Endothelial cell (in vitro differentiated cells): ENCODE measurements around the gene PARP1. TPM values are rescaled to one million over a fixed set of nuclear protein-coding genes. Genes with fewer than 3 reads are reported as not detected.
A peak's percentile ranks its signal among the peaks of the same experiment; 100 is the strongest.

Experiments
- DNase-seq: peaks from one replicate; pipeline ENCODE4 v3.0.0; 2021; ENCODE audit warnings: low spot score
- H3K27ac Mint-ChIP-seq: one replicate; pipeline ENCODE4 v1.8.0; 2021; ENCODE audit warnings: mixed read lengths, inconsistent platforms; ENCODE audit not compliant: unreplicated experiment
- H3K27me3 Mint-ChIP-seq: one replicate; pipeline ENCODE4 v1.8.0; 2021; ENCODE audit warnings: mild to moderate bottlenecking, moderate library complexity, mixed read lengths, inconsistent platforms; ENCODE audit not compliant: unreplicated experiment
- H3K36me3 Mint-ChIP-seq: one replicate; pipeline ENCODE4 v1.8.0; 2021; ENCODE audit warnings: mild to moderate bottlenecking, low read depth, mixed read lengths, inconsistent platforms; ENCODE audit not compliant: unreplicated experiment
- H3K4me1 Mint-ChIP-seq: one replicate; pipeline ENCODE4 v1.8.0; 2021; ENCODE audit warnings: mild to moderate bottlenecking, mixed read lengths, inconsistent platforms; ENCODE audit not compliant: unreplicated experiment
- H3K4me3 Mint-ChIP-seq: one replicate; pipeline ENCODE4 v1.8.0; 2021; ENCODE audit warnings: mild to moderate bottlenecking, mixed read lengths, inconsistent platforms; ENCODE audit not compliant: unreplicated experiment
- H3K9me3 Mint-ChIP-seq: one replicate; pipeline ENCODE4 v1.8.0; 2021; ENCODE audit warnings: mixed read lengths, inconsistent platforms; ENCODE audit not compliant: unreplicated experiment
- total RNA-seq: library from RNA; stranded (reverse); fragmentation: NEBNext Ultra II Directional; extraction: Animal tissue kit (Norgen Biotek cat#: 25700); gene quantifications from one replicate; pipeline ENCODE4 v1.2.1, GENCODE V29; 2021; ENCODE audit not compliant: unreplicated experiment
- TF ChIP-seq, protein P1 (sequence below): fragments of 200-600 bp; sonication (generic); IDR thresholded peaks from one replicate; pipeline ENCODE4 v1.5.0; 2021; ENCODE audit warnings: antibody characterized with exemption; ENCODE audit not compliant: unreplicated experiment

The PARP1 gene
- total RNA-seq, 1 donor from 2014 or later = 131 TPM

- no peak for DNase-seq
- Mint-ChIP-seq H3K27me3 (no peaks in the 10 kb centered on the region), H3K36me3 (peaks cover 40% of the 10 kb centered on the region), H3K4me1 (no peaks in the 10 kb centered on the region), H3K4me3 (no peak overlapping the region), H3K9me3 (no peaks in the 10 kb centered on the region), H3K27ac (no peak overlapping the region)
- TF ChIP-seq, protein P1, sequence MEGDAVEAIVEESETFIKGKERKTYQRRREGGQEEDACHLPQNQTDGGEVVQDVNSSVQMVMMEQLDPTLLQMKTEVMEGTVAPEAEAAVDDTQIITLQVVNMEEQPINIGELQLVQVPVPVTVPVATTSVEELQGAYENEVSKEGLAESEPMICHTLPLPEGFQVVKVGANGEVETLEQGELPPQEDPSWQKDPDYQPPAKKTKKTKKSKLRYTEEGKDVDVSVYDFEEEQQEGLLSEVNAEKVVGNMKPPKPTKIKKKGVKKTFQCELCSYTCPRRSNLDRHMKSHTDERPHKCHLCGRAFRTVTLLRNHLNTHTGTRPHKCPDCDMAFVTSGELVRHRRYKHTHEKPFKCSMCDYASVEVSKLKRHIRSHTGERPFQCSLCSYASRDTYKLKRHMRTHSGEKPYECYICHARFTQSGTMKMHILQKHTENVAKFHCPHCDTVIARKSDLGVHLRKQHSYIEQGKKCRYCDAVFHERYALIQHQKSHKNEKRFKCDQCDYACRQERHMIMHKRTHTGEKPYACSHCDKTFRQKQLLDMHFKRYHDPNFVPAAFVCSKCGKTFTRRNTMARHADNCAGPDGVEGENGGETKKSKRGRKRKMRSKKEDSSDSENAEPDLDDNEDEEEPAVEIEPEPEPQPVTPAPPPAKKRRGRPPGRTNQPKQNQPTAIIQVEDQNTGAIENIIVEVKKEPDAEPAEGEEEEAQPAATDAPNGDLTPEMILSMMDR = no peak
Observed at GRCh38 chr1:226364901-226365565, 42.9 kb downstream of the PARP1 start.

DNA sequence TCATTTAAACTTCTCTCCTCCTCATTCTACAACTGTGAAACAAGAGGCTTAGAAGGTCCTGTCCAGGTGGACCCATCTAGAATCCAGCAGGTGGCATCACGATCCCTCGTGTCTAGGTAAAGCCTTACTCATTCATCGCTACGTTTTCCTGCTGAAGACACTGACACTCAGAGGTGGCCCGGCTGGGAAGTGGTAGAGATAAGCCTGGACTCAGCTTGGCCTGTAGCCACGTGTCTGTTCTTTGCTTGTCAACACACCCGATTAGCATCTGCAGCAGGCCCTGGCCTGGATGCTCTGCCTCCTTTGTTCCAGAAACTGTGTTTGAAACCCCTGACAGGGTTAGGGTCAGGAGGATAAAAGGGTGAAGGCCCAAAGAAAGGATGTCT lies 43.4 kb downstream of the PARP1 start:
- TF ChIP-seq, protein P1 = no peak
- no peak overlapping the region for H3K27ac Mint-ChIP-seq
- no peak overlapping the region for H3K4me3 Mint-ChIP-seq
- H3K9me3 Mint-ChIP-seq = no peaks in the 10 kb centered on the region
- DNase-seq = no peak
- peaks cover 38% of the 10 kb centered on the region for H3K36me3 Mint-ChIP-seq
- H3K4me1 Mint-ChIP-seq = no peaks in the 10 kb centered on the region
- no peaks in the 10 kb centered on the region for H3K27me3 Mint-ChIP-seq

- Mint-ChIP-seq H3K27ac (no peak overlapping the region), H3K27me3 (no peaks in the 10 kb centered on the region), H3K9me3 (no peaks in the 10 kb centered on the region), H3K4me1 (no peaks in the 10 kb centered on the region), H3K4me3 (peak overlapping the region; percentile 23), H3K36me3 (peaks cover 38% of the 10 kb centered on the region)
- DNase-seq = no peak
- TF ChIP-seq, protein P1 = no peak
Observed at GRCh38 chr1:226363801-226364513, 43.9 kb downstream of the PARP1 start.

GRCh38 chr1:226362891-226363447 lies 44.9 kb downstream of the PARP1 start:
- Mint-ChIP-seq H3K36me3 (peaks cover 41% of the 10 kb centered on the region), H3K4me1 (no peaks in the 10 kb centered on the region), H3K4me3 (no peak overlapping the region), H3K27ac (no peak overlapping the region), H3K27me3 (no peaks in the 10 kb centered on the region), H3K9me3 (no peaks in the 10 kb centered on the region)
- DNase-seq = no peak
- TF ChIP-seq, protein P1 = no peak

DNA sequence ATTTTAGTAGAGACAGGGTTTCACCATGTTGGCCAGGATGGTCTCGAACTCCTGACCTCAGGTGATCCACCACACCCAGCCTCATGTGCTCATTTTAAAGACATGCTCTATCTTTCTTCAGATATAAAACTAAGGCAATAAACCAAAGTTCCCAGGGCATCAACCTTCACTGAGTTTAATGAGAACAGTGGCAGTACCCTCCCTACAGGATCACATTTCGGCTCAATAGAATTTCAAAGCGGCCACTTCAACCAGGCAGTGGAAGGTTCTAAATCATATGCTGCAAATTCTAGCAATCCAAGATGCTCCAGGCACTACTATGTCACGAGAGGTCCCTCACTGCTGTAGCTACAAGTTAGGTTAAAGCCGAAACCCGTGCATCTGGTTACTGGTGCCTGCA lies 45.5 kb downstream of the PARP1 start:
- TF ChIP-seq, protein P1 = no peak
- peak overlapping the region; percentile 51 for H3K4me3 Mint-ChIP-seq
- peaks cover 41% of the 10 kb centered on the region for H3K36me3 Mint-ChIP-seq
- H3K27ac Mint-ChIP-seq = no peak overlapping the region
- H3K4me1 Mint-ChIP-seq = no peaks in the 10 kb centered on the region
- no peak for DNase-seq
- no peaks in the 10 kb centered on the region for H3K9me3 Mint-ChIP-seq
- no peaks in the 10 kb centered on the region for H3K27me3 Mint-ChIP-seq
